HG03432 (cell line): ENCODE data around the gene LRRTM1.

Experiments
- ATAC-seq: cut with Tn5 transposase; IDR thresholded peaks from one replicate; pipeline ENCODE4 v1.9.1; 2021; ENCODE audit warnings: mild to moderate bottlenecking, moderate library complexity; ENCODE audit not compliant: unreplicated experiment

LRRTM1 gene, protein sequence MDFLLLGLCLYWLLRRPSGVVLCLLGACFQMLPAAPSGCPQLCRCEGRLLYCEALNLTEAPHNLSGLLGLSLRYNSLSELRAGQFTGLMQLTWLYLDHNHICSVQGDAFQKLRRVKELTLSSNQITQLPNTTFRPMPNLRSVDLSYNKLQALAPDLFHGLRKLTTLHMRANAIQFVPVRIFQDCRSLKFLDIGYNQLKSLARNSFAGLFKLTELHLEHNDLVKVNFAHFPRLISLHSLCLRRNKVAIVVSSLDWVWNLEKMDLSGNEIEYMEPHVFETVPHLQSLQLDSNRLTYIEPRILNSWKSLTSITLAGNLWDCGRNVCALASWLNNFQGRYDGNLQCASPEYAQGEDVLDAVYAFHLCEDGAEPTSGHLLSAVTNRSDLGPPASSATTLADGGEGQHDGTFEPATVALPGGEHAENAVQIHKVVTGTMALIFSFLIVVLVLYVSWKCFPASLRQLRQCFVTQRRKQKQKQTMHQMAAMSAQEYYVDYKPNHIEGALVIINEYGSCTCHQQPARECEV

DNA sequence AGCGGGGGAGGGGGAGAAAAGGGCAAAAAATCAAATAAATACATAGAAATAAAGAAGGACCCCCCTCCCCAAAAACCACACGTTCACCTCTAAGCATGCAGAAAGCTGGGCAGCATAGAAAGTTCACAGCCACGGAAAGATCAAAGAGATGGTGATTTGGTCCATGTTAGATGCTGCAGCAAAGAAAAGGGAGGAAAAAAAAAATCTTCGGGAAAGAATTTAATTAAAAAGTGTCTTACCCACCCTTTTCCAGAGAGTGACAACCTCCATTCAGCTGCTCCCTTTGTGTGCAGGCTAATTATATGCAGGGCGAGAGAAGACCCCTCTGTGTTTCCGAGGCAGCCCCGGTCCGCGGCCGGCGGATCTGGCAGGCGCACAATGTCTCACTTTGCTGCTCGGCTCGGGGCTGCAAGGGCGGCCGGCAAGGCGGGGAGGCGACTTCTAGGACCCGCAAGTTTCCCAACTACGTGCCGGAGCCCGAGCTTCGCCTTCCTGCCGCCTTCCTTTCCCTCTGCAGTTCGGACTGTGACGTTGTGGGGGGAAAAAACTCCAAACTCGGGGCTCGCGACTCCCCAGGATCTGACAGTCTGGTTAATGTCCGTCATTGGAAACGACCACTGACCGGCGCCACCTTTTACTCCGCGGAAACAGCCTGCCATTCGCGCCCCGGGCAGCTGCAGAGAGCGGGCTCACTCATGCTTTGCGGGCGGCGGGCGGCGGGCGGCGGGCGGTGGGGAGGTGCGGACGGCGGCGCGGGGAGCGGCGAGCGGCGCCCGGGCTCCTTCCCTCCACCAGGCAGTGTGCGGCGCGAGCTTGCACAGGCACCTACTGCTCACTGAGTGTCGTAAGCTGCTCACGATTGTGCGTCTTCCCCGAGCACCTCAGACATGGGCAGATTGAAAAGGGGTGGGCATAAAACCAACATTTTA is at the start of gene LRRTM1:
LRRTM1 (minus strand) TSS at position 844 of the 929 bp plus-strand sequence. CDS start 933 bp downstream, outside the sequence.
- no peak for ATAC-seq

DNA sequence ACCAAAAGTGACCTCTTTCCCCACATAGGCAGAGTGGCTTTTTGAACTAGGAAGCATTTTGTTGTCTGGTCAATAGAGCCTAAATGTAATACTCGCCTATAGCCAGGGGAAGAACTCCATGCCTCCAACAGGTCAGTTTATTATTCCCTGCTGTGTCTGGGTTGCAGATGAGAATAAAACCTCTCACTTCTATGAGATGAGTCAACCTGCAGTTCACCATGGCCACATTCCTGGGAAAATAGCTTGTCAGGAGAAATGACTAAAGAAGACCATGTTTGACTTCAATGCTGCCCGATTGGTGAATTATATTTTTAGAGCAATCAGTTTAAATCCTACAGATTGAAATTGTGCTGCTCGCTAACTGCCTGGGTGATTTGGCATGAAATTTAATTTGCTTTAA is 46.7 kb upstream of the LRRTM1 start:
- ATAC-seq: no peak

DNA sequence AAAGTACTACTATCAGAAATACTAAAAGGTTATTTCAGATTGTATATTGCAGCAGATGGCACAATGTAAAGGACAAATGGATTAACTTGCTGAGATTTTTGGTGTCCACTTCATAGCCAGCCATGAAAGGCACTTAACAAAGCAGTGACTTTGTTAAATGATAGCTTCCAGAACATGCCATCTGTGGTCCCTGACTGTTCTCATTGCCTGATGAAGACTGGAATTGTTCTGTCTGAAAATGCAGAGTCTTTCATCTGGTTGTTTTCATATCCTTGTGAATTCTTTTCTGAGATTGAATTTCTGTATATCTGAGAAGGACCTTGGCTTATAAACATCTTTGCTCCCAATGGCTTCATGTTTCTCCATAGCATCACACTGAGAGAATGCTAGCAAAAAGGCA is 44.4 kb upstream of the LRRTM1 start:
- ATAC-seq: no peak

DNA sequence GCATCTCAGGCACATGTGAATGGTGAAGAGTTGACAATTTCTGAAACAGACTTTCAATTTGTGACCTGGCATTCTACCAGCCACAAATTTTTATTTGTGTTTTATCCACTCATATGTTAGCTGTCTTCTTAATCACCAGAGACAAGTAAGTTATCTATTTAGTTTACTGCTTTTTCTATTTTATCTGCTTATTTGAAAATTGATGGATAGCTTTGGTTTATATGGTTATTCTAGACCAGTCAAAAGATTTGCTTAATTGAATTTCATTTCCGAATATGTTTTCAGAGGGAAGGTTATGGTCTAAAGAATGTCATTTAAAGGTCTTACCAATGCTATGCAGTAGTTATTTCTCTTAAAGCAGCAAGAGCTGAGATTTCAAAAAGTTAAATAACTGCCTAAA is 43.5 kb upstream of the LRRTM1 start:
- ATAC-seq: no peak

DNA sequence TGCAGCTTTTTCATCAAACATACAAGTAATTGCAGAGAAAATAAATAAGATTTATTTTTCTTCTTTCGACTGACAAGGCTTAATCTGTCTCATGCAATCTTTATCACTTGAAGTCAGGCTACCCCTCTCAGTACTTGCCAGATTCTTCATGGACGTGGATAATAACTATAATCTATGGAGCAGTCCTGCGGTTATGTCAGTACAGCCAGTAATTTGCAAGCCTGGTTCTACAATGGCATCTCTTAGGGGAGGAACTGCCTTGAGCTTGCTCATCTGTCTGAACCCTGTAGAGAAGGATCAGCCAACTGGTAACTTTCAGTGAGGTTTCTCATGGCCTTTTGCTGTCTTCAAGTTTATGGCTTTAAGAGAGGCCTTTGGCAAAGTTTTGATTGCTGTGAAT is 35.5 kb upstream of the LRRTM1 start:
- ATAC-seq: no peak

DNA sequence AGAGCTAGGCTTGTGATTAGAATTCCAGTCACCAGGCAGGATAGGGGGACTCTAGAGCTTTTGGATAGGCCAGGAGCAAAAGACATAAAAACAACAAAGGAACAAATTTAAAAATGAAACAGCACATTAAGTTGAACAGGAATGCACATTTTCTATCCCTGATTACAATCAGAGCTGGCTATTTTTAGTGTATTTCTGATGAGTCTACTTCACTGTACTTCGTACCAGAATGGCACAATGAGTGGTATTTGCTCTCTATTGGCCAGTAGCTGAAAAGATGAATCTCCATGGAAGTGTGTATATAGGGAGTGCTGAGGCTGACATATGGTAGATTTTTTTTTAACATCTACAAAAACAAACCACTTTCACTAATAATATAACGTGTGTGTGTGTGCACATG is 34.2 kb upstream of the LRRTM1 start:
- ATAC-seq: no peak

DNA sequence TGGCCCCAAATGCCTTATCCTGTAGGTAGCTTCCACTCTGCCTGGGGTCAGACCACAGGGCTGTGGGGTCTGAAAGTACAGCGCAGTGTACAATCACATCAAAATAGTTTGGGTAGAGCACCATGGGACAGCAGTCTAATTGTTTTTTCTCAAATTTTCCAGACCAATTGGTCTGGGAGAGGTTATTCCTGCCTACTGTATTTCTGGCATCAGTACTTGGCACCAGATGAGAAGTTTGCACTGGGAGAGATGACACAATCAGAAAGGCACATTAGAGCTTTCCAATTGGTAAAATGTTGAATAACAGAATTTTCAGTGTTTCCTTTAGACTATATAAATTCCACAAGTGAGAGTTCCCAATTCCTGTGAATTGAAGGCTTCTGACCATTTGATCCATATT is 30.9 kb upstream of the LRRTM1 start:
- ATAC-seq: no peak

DNA sequence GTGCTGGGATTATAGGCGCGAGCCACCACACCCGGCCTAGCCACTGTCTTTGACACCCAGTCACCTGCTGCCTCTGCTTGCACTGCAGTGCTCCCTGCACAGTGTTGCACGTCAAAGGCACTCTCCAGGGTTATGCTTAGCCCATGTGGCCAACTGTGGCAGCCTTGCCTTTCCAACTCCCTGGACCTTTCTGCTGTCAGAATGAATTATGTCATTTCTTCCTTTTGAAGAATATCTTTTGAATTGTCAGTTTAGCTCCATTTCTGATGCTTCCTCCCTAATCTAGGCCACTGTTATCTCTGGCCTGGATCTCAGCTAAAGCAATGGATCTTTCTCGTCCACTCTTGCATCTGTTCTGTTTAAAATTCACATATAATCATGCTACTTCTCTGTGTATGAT is 29.3 kb upstream of the LRRTM1 start:
- ATAC-seq: no peak

DNA sequence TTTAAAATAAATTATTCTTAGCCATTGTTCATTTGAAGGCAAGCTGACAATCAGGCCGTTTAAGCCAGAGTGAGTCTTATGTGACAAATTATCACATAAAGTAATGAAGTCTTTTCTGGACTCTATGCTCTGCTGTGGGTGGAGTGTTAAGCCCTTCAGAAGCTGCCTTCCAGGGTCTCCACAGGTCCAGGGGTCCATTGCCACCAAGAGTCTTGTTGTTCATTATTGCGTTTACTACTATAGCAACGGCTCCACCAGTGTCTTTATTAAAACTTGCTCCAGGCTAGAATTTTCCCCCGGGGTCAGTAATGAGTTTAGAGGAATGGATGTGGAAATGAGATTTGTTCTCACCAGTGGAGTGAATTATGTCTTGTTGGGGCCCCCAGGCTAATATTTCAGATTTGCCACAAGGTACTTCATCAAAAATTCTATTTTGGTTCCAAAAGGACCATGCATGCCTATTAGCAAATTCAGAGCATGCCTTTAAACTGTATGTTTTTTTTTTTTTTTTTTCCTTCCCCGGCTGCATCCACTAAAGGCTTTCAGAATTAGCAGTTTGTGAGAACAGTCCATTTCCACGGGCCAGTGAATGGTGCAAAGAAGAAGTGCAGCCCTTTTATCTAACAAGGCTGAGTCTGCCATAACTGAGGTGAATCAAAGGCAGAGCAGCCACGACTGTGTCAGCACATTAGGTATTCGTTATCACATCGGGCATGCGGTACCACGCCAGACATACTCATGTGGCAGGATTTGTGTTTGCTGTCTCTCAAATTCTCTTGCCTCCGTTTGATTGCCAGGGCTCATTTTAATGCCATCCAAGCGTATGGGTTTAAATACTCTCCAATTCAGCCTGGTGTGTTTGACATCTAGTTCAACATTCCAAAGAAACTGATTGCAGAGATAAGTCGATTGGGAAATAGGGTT is 26.2 kb upstream of the LRRTM1 start:
- no peak for ATAC-seq

DNA sequence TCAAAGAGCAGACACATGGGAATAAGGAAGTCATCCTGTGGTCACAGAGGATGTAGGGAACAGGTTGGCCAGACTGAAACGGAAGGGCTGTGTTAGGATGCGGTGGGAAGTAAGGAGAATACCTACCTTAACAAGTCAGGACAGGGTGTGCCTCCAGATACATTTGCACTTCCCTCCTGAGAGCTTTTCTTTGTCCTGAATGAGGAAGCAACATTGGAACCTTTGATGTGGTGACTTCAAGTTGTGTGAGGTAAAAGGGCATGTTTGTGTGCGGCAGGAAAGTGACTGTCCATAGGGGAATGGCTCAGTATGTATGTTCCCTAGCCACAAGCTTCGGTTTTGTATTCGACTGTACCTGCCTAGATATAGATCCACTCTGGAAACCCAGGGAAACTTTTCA is 24.9 kb upstream of the LRRTM1 start:
- ATAC-seq: no peak

DNA sequence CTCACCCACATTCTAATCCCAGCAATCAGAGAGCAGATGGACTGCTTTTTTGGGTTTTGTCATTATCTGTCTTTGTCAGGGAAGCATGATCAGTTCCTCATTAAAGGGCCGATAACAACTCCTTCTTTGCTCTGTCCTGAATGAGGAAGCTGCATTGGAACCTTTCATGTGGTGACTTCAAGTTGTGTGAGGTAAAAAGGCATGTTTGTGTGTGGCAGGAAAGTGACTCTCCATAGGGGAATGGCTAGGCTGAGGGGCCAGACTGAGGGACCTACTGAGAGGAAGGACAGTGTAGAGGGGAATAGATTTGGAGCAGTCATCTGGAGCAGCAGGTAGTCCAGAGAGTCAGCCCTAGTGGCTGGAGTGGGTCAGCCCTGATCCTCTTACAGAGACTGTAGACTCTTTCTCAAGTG is 23.6 kb upstream of the LRRTM1 start:
- no peak for ATAC-seq

DNA sequence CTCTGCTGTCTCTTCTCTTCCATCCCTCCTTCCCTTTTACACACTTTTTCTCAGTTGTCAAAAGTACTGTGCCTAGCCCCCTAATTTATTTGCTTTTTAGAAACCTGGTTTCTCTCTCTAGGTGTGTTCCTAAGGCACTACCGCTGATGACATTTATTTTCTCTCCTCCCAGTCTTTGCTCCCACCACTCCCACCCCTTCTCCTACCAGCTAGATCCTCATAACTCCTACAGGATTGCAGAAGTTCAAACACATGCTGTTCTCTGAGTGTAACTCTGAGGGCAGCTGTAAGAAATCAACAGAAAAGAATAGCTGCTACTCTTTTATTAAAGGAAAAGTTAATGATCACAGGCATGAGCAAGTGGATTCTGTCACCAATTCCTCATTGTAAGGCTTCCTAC is 22.3 kb upstream of the LRRTM1 start:
- no peak for ATAC-seq

DNA sequence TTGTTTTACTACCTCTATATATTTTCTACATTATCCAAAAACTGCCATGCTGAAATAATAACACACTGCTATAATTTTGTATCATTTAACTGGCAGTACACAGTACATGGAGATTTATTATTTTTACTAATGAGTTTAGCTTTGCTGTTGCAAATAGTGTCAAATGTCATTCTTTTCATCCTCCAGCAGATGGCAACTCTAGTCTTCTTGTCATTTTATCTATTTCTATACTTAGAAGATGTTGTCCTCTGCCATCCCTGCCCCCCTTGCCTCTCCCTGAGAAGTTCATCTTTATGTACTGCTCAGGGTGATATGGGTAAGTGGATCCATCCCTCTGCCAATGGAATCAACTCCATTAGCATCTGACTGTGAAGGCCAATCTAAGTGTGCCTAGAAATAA is 21.7 kb upstream of the LRRTM1 start:
- peak; percentile 61 for ATAC-seq

DNA sequence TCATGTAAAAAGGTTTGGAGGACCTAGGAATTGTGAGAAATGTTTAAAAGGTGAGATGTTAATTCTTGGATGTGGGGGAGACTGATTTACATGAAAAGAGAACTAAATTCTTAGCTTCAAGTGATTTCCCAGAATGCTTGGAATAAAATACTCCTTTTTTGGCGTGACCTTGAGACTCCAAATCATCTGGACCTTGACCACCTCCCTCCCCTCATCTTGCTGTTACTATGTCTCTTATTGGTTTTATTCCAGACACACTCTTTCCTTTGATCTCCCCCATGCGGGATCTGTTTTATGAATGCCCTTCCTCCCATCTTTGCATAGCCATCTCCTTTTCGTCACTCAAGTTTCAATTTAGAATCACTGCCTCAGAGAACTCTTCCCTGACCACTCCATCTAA is 20.0 kb upstream of the LRRTM1 start:
- no peak for ATAC-seq

DNA sequence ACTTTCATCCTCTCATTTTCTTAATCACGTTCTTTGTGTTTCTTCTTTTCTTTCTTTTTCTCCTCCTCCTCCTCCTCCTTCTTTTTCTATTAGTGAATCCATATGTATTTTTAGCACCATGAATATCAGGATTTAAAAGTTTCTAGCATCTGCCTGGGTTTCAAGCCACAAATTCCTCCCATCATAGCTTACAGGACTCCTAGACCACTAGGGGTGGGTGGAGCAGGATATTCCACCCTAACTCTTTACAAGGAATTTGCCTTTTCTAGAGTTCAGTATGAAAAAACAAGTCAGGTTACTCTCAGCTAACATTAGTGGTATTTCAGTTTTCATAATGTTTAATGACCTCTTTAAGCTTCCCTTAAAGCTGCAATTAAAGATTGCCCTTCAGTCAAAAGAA is 19.1 kb upstream of the LRRTM1 start:
- no peak for ATAC-seq

DNA sequence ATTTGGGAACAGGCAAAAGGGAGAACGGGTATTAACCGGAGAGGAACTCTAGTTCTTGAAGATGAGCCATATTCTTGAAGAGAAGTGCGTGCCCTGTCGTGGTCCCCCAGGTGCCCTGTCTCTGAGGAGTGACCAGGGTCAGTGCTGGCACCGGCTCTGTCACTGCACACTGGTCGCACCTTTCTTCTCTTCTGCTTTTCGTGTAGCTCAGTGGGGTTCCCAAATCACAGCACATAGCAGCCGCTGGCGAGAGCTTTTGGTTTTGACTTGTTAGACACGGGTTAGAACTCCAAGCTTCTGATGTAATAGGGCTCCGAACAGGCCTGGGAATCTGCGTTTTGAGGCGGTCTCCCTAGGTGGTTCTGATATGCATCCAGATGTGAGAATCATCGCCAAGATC is 18.4 kb upstream of the LRRTM1 start:
- no peak for ATAC-seq

DNA sequence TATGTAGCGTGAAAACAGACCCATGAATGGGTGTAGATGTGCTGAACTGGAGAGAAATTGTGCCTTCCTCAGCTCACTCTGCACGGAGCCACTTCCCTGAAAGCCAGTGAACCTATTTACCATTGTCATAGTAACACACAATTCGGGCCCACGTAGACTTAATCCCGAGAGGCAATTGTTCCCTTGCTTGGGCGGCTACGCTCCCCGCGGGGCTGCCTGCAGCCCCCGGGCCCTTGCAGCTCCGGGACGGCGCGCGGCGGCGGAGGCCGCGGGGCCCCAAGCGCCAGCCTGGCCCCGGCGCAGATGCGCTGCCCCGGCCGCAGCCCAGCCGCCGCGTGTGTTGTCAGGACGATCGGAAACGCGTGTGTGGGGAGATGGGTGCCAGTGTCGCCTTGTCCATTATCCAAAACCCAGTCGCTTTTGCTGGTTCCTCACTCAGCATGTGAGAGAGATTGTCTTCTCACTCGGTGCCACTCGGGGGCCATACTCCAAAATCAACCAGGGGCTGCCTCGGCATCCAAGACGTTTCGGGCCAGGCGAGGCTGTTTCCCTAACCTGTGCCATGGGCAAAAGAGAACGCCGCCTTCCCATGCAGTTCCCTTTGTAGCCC is 17.9 kb upstream of the LRRTM1 start:
- ATAC-seq: no peak

DNA sequence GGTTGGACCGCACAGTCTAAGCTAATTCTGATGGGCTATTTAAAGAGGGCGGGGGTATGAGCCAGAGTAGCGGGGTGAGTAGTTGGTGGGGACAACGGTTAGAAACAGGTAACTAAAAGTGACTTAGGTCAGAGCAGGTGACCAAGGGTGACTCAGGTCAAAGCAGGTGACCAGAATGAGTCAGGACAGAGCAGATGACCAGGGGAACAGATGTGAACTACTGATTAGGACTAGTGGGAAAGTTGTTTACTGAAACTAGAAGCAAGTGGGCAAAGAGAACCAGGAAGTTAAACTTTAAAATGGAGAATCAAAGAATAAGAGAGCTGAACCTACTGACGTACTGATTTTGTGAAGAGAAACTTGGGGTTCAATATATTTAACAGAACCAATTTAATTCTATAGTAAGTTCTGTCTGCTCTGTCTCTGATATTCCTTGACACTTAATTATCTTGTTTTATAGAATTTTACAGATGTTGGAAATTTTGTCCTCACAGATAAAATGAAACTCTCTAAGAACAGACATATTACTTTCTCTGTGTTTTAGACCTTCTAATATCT is 7.8 kb upstream of the LRRTM1 start:
- ATAC-seq: no peak

DNA sequence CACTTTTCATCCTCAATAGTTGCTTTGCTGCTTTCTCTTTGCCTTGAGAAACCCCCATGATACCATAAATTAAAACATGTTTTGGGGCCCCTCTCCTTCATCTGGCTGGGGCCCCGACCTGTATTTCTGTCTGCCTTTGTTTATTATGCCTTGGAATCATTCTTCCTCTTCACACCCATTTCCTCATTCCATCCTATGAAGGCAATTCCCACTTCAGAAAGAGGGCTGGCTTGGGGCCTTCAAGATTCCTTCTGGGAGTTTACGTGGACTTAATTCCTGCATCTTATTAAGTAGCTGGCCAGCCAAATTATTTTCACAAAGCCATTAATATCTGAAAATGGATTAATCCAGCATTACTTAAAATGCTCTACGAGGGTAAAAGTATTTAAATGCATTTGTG is 6.8 kb upstream of the LRRTM1 start:
- ATAC-seq: no peak
